Hepatocyte (in vitro differentiated cells): ENCODE data around the gene TCP11. TPM values are rescaled to one million over a fixed set of nuclear protein-coding genes. Genes with fewer than 3 reads are reported as not detected.

Experiments used
- DNase-seq: peaks from one replicate; pipeline ENCODE4 v3.0.0-alpha.2; 2016; ENCODE audit warnings: low spot score
- H2AFZ ChIP-seq: fragments of 200-600 bp; sonication (generic); 2 replicates; pipeline ENCODE4 v1.6.0; 2016; ENCODE audit warnings: antibody characterized with exemption, mild to moderate bottlenecking
- H3K27ac ChIP-seq: fragments of 200-600 bp; sonication (generic); 2 replicates; pipeline ENCODE4 v1.5.1; 2016; ENCODE audit warnings: mild to moderate bottlenecking
- H3K27me3 ChIP-seq: fragments of 200-600 bp; sonication (generic); 2 replicates; pipeline ENCODE4 v1.6.1; 2016
- H3K36me3 ChIP-seq: fragments of 200-600 bp; sonication (generic); replicated peaks from 2 replicates; pipeline ENCODE4 v1.5.1; 2016; ENCODE audit warnings: low read depth; ENCODE audit not compliant: insufficient read depth
- H3K4me1 ChIP-seq: fragments of 200-600 bp; sonication (generic); 2 replicates; pipeline ENCODE4 v1.5.1; 2016; ENCODE audit warnings: mild to moderate bottlenecking, moderate library complexity; ENCODE audit not compliant: insufficient read depth
- H3K4me2 ChIP-seq: fragments of 200-600 bp; sonication (generic); 2 replicates; pipeline ENCODE4 v1.6.0; 2016
- H3K4me3 ChIP-seq: fragments of 200-600 bp; sonication (generic); 2 replicates; pipeline ENCODE4 v1.5.1; 2016; ENCODE audit warnings: mild to moderate bottlenecking
- H3K79me2 ChIP-seq: fragments of 200-600 bp; sonication (generic); 2 replicates; pipeline ENCODE4 v1.6.0; 2017; ENCODE audit warnings: mild to moderate bottlenecking
- H3K9me2 ChIP-seq: fragments of 200-600 bp; sonication (generic); replicated peaks from 2 replicates; pipeline ENCODE4 v1.6.0; 2017; ENCODE audit warnings: mild to moderate bottlenecking; ENCODE audit not compliant: insufficient read depth
- H3K9me3 ChIP-seq: fragments of 200-600 bp; sonication (generic); 2 replicates; pipeline ENCODE4 v1.5.1; 2016; ENCODE audit warnings: low read depth, mild to moderate bottlenecking
- H4K20me1 ChIP-seq: fragments of 200-600 bp; sonication (generic); 2 replicates; pipeline ENCODE4 v1.6.0; 2016; ENCODE audit warnings: mild to moderate bottlenecking; ENCODE audit not compliant: insufficient read depth, poor library complexity, severe bottlenecking
- CTCF ChIP-seq: fragments of 200-600 bp; sonication (generic); IDR thresholded peaks from 2 replicates; pipeline ENCODE4 v1.5.1; 2016; ENCODE audit warnings: antibody characterized with exemption, mild to moderate bottlenecking; ENCODE audit not compliant: poor library complexity
- EZH2 ChIP-seq: fragments of 200-600 bp; sonication (generic); IDR thresholded peaks from 2 replicates; pipeline ENCODE4 v1.6.1; 2016; ENCODE audit warnings: antibody characterized with exemption, mild to moderate bottlenecking, borderline replicate concordance
- EZH2phosphoT487 ChIP-seq: fragments of 200-600 bp; sonication (generic); IDR thresholded peaks from one replicate; pipeline ENCODE4 v1.6.1; 2018; ENCODE audit warnings: antibody characterized with exemption, mild to moderate bottlenecking, low read depth, moderate library complexity; ENCODE audit not compliant: unreplicated experiment, severe bottlenecking
- WGBS: methylation state at CpG from one replicate; pipeline ENCODE4 v1.1.6; 2016; ENCODE audit warnings: low lambda C conversion rate; ENCODE audit errors: missing lambda C conversion rate; 5-methylcytosine and 5-hydroxymethylcytosine counted together
- polyA plus RNA-seq: library from polyadenylated mRNA; unstranded; fragments of >200 nt; fragmentation: Nextera tagmentation; extraction: Ambion mirVana; gene quantifications from 2 replicates; pipeline ENCODE4 v1.2.1, GENCODE V29; 2016
- total RNA-seq: library from RNA; depleted of rRNA; stranded (reverse); fragments of >200 nt; gene quantifications from 2 replicates; pipeline ENCODE4 v1.2.3, GENCODE V29; 2014

The TCP11 gene
- total and polyA plus RNA-seq, 2 experiments from 2014 or later = not detected

- Histone ChIP-seq H4K20me1 (no peaks in the 10 kb centered on the region), H3K4me1 (peaks cover 16% of the 10 kb centered on the region), H3K4me3 (no peak overlapping the region), H3K4me2 (no peak overlapping the region), H3K27me3 (no peaks in the 10 kb centered on the region), H3K36me3 (no peaks in the 10 kb centered on the region), H3K9me2 (no peaks in the 10 kb centered on the region), H2AFZ (no peak overlapping the region), H3K9me3 (no peaks in the 10 kb centered on the region), H3K79me2 (no peaks in the 10 kb centered on the region), H3K27ac (no peak overlapping the region)
- WGBS = 100% methylated on average over 2 of the region's 2 CpGs
- no peak for TF ChIP-seq CTCF
- no peak for TF ChIP-seq EZH2
- TF ChIP-seq EZH2phosphoT487 = no peak
- no peak for DNase-seq
These were observed 45.4 kb upstream of the TCP11 start for GRCh38 chr6:35186571-35186970.

GRCh38 chr6:35185971-35186370 lies 44.8 kb upstream of the TCP11 start:
- H4K20me1 ChIP-seq = no peaks in the 10 kb centered on the region
- H3K27ac ChIP-seq = peak overlapping the region; percentile 1
- DNase-seq = no peak
- no peak for TF ChIP-seq CTCF
- TF ChIP-seq EZH2phosphoT487 = no peak
- no peak for TF ChIP-seq EZH2
- H3K36me3 ChIP-seq = no peaks in the 10 kb centered on the region
- no peaks in the 10 kb centered on the region for H3K9me2 ChIP-seq
- H2AFZ ChIP-seq = no peak overlapping the region
- H3K9me3 ChIP-seq = no peaks in the 10 kb centered on the region
- H3K4me2 ChIP-seq = no peak overlapping the region
- WGBS = 33% methylated on average over 1 of the region's 1 CpG
- H3K4me3 ChIP-seq = no peak overlapping the region
- H3K27me3 ChIP-seq = no peaks in the 10 kb centered on the region
- H3K79me2 ChIP-seq = no peaks in the 10 kb centered on the region
- peaks cover 22% of the 10 kb centered on the region for H3K4me1 ChIP-seq

GRCh38 chr6:35185302-35185681 lies 44.2 kb upstream of the TCP11 start:
- WGBS = 24% methylated on average over 6 of the region's 6 CpGs
- Histone ChIP-seq H3K4me3 (no peak overlapping the region), H3K9me2 (no peaks in the 10 kb centered on the region), H3K27me3 (no peaks in the 10 kb centered on the region), H3K4me1 (peaks cover 23% of the 10 kb centered on the region), H3K27ac (peak overlapping the region; percentile 1), H3K79me2 (no peaks in the 10 kb centered on the region), H3K4me2 (peak overlapping the region; percentile 42), H3K36me3 (no peaks in the 10 kb centered on the region), H3K9me3 (no peaks in the 10 kb centered on the region), H2AFZ (no peak overlapping the region), H4K20me1 (no peaks in the 10 kb centered on the region)
- DNase-seq = peak; percentile 70
- TF ChIP-seq CTCF (no peak), EZH2phosphoT487 (no peak), EZH2 (no peak)
